Small intestine (tissue), 7 donors: ENCODE measurements around the gene MTMR3. TPM values are rescaled to one million over a fixed set of nuclear protein-coding genes. Genes with fewer than 3 reads are reported as not detected.
A peak's percentile ranks its signal among the peaks of the same experiment; 100 is the strongest.

ENCODE experiments used
- DNase-seq, 2 donors: peaks; one replicate each; pipeline versions ENCODE4 v3.0.0 to v3.0.0-alpha.2; 2013
- FAIRE-seq: peaks from 2 replicates; lab custom pipeline; 2012; peaks lifted over from hg19 to GRCh38; lab: Jason Lieb, UNC
- H3K27ac ChIP-seq, 3 donors: one replicate each; pipeline ENCODE4 v1.5.1; 2013; ENCODE audit warnings: low read length in 2 of 3, mild to moderate bottlenecking in 2 of 3, control low read depth in 1 of 3, inconsistent platforms in 1 of 3, low read depth in 1 of 3, moderate library complexity in 1 of 3
- H3K27me3 ChIP-seq, 3 donors: one replicate each; pipeline ENCODE4 v1.6.1; 2013; ENCODE audit warnings: low read length in 3 of 3, inconsistent platforms in 1 of 3; ENCODE audit not compliant: control insufficient read depth in 3 of 3, insufficient read depth in 3 of 3
- H3K36me3 ChIP-seq, 3 donors: one replicate each; pipeline ENCODE4 v1.6.1; 2013; ENCODE audit warnings: low read length in 3 of 3, inconsistent platforms in 1 of 3, low read depth in 1 of 3, mild to moderate bottlenecking in 1 of 3, moderate library complexity in 1 of 3; ENCODE audit not compliant: control insufficient read depth in 3 of 3, insufficient read depth in 2 of 3
- H3K4me1 ChIP-seq, 3 donors: one replicate each; pipeline ENCODE4 v1.6.1; 2013; ENCODE audit warnings: low read length in 2 of 3, inconsistent platforms in 1 of 3, low read depth in 1 of 3, mild to moderate bottlenecking in 1 of 3, moderate library complexity in 1 of 3; ENCODE audit not compliant: control insufficient read depth in 3 of 3, insufficient read depth in 2 of 3
- H3K4me3 ChIP-seq, 3 donors: one replicate each; pipeline ENCODE4 v1.5.1; 2013; ENCODE audit warnings: low read length in 3 of 3, control low read depth in 1 of 3, inconsistent platforms in 1 of 3, low read depth in 1 of 3, mild to moderate bottlenecking in 1 of 3, moderate library complexity in 1 of 3
- H3K9me3 ChIP-seq, 2 donors: one replicate each; pipeline ENCODE4 v1.6.1; 2013; ENCODE audit warnings: low read depth in 1 of 2, low read length in 1 of 2; ENCODE audit not compliant: control insufficient read depth in 2 of 2, insufficient read depth in 1 of 2
- WGBS, 3 donors: extraction: QIAGEN DNeasy Blood & Tissue Kit; methylation state at CpG; one replicate each; pipeline ENCODE4 v1.1.7; 2013; 5-methylcytosine and 5-hydroxymethylcytosine counted together
- polyA plus RNA-seq, 4 donors: library from polyadenylated mRNA; stranded (reverse) in 3 of 4; unstranded in 1 of 4; fragments of 200-250 nt in 3 of 4; fragments of 120-200 nt in 1 of 4; gene quantifications; one replicate each; pipeline versions ENCODE4 v1.2.1 to v1.2.3, GENCODE V29; 2013
- donor health status: healthy with polysubstance abuse.
- donor health status: control.
- donor health status: control.
- donor health status: Bipolar disorder and iron deficiency.
- donor health status: healthy.

MTMR3 gene
- polyA plus RNA-seq, 4 donors: 9.2 to 31.8 (median 13.1) TPM

- 75 to 81% (median 77%) methylated on average over 4 of the region's 4 CpGs for WGBS, 3 donors
- peaks cover 0 to 2% (median 0%) of the 10 kb centered on the region in 3 donors for H3K36me3 ChIP-seq
- DNase-seq (no peak), FAIRE-seq (no peak)
- peak overlapping the region in 1 of 3 donors; percentile 72 for H3K27ac ChIP-seq
- H3K9me3 ChIP-seq: no peaks in the 10 kb centered on the region
- H3K4me3 ChIP-seq: no peak overlapping the region
- H3K4me1 ChIP-seq: peaks cover 4 to 23% (median 5%) of the 10 kb centered on the region in 3 donors
- H3K27me3 ChIP-seq: no peaks in the 10 kb centered on the region
Measured at GRCh38 chr22:30044881-30045493, 162.0 kb downstream of the MTMR3 start.

GRCh38 chr22:30045494-30045887 lies 162.5 kb downstream of the MTMR3 start:
- H3K9me3 ChIP-seq: no peaks in the 10 kb centered on the region
- FAIRE-seq (no peak), DNase-seq (no peak)
- 73 to 88% (median 74%) methylated on average over 4 of the region's 4 CpGs for WGBS, 3 donors
- no peaks in the 10 kb centered on the region for H3K27me3 ChIP-seq
- peaks cover 4 to 23% (median 5%) of the 10 kb centered on the region in 3 donors for H3K4me1 ChIP-seq
- H3K27ac ChIP-seq: peak overlapping the region in 1 of 3 donors; percentile 72
- H3K36me3 ChIP-seq: peaks cover 0 to 2% (median 0%) of the 10 kb centered on the region in 3 donors
- no peak overlapping the region for H3K4me3 ChIP-seq

DNA sequence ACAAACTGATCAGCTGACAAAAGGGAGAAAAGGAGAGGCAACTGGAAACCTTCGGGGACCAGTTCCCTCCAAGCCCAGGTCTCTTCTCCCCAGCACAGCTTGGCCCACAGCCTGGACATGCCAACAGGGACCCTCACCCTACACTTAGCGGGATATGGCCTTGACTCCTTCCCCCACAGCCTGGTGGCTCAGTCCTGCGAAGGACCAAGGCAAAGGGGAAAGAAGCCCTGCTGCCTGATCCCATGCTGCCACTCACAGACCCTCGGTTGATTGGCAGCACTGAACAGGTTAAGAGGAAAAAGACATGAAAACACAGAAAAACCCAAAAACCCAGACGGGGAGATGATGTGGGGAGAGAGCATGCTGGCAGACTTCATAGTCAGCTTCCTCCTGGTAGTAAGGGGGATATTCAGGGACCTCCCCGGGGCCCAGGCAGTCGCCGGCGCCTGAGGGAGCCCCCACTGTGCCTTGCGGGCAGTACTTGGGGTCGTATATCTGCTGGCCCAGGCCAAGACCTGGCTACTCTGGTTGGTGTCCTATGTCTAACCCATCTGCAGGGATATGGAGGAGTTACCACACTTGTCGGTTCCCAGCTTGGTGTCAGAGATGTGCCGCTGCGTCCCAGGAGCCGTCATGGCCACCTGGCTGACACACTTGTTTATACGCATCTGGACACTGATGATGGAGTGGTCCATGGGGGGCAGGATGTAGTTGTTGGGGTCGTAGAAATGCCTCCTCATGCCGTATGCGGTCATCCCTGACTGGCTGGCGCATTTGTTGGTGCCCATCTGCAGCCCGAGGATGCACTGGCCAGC lies 163.1 kb downstream of the MTMR3 start:
- WGBS, 3 donors: 95 to 98% (median 95%) methylated on average over 21 of the region's 21 CpGs
- no peak for DNase-seq
- peaks cover 0 to 2% (median 0%) of the 10 kb centered on the region in 3 donors for H3K36me3 ChIP-seq
- H3K9me3 ChIP-seq: no peaks in the 10 kb centered on the region
- no peak for FAIRE-seq
- no peak overlapping the region for H3K27ac ChIP-seq
- H3K4me1 ChIP-seq: peaks cover 4 to 23% (median 5%) of the 10 kb centered on the region in 3 donors
- H3K4me3 ChIP-seq: no peak overlapping the region
- H3K27me3 ChIP-seq: no peaks in the 10 kb centered on the region

GRCh38 chr22:30046716-30047363 lies 163.9 kb downstream of the MTMR3 start:
- DNase-seq (no peak), FAIRE-seq (no peak)
- Histone ChIP-seq H3K9me3 (no peaks in the 10 kb centered on the region), H3K4me3 (no peak overlapping the region), H3K27ac (no peak overlapping the region), H3K27me3 (no peaks in the 10 kb centered on the region), H3K4me1 (peaks cover 4 to 23% (median 5%) of the 10 kb centered on the region in 3 donors), H3K36me3 (peaks cover 0 to 2% (median 0%) of the 10 kb centered on the region in 3 donors)
- 76 to 93% (median 80%) methylated on average over 15 of the region's 15 CpGs for WGBS, 3 donors

DNA sequence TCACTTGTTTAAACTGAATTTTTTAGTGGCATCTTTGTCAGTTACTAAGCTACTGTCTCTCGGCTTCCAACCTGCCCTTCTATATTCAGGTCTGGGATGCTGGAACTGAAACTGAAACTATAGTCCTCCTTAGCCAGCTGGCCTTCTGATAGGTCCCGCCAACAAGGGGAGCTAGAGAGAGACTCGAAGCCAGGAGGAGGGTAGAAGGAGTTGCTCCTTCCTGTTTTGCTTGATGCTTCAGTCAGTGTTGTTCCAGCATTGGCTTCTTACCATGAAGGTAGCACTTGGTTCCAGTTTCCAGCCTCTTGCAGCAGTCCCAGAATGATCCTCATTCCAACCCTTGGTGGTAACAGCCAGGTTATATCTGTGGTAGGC lies 164.4 kb downstream of the MTMR3 start:
- Histone ChIP-seq H3K27ac (no peak overlapping the region), H3K36me3 (peaks cover 0 to 2% (median 0%) of the 10 kb centered on the region in 3 donors), H3K9me3 (no peaks in the 10 kb centered on the region), H3K4me1 (peaks cover 4 to 23% (median 5%) of the 10 kb centered on the region in 3 donors), H3K27me3 (no peaks in the 10 kb centered on the region), H3K4me3 (no peak overlapping the region)
- WGBS, 3 donors: 9 to 30% (median 22%) methylated on average over 3 of the region's 3 CpGs
- DNase-seq: peak; percentile 49 to 85
- FAIRE-seq: no peak

- no peaks in the 10 kb centered on the region for H3K9me3 ChIP-seq
- H3K4me1 ChIP-seq: peaks cover 2 to 17% (median 3%) of the 10 kb centered on the region in 3 donors
- peak overlapping the region in 1 of 3 donors; percentile 8 for H3K27ac ChIP-seq
- H3K27me3 ChIP-seq: no peaks in the 10 kb centered on the region
- DNase-seq (peak in 1 of 2 donors; percentile 19), FAIRE-seq (no peak)
- WGBS, 3 donors: 78 to 91% (median 87%) methylated on average over 2 of the region's 2 CpGs
- H3K4me3 ChIP-seq: no peak overlapping the region
- peaks cover 0 to 2% (median 0%) of the 10 kb centered on the region in 3 donors for H3K36me3 ChIP-seq
Measured at GRCh38 chr22:30048681-30049080, 165.7 kb downstream of the MTMR3 start.

DNA sequence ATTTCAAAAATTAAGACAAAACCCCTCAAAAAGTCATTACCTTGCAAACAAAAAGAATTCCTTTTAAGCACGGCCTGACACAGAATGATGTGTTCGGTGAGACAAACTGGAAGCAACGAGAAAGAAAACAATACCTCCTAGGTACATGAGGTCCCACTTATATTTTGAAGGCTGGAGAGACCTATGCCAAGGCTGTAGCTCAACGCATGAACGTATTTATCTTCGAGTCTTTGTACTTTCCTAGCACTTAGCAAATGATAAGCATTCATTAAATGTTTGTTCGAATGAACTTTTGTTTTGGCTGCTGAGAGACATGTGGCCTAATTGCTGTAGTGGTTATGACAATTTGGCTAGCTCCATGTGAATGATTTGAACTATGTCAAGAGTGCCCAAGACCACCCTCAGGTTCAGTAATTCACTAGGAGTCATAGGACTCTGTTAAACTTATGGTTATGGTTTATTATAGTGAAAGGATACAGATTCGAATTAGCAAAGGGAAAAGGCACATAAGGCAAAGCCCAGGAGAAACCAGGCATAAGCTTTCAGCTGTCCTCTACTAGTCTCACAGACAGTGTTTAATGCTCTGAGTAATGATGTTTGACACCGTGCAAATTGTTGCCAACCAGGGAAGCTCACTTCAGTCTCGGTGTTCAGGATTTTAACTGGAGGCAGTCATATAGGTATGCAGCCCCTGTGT lies 171.2 kb downstream of the MTMR3 start:
- FAIRE-seq (no peak), DNase-seq (no peak)
- Histone ChIP-seq H3K27me3 (no peaks in the 10 kb centered on the region), H3K9me3 (peaks cover 0 to 9% of the 10 kb centered on the region in 2 donors), H3K27ac (no peak overlapping the region), H3K4me3 (no peak overlapping the region), H3K36me3 (no peaks in the 10 kb centered on the region), H3K4me1 (peaks cover 0 to 7% (median 0%) of the 10 kb centered on the region in 3 donors)
- WGBS, 3 donors: 74 to 79% (median 77%) methylated on average over 10 of the region's 10 CpGs

DNA sequence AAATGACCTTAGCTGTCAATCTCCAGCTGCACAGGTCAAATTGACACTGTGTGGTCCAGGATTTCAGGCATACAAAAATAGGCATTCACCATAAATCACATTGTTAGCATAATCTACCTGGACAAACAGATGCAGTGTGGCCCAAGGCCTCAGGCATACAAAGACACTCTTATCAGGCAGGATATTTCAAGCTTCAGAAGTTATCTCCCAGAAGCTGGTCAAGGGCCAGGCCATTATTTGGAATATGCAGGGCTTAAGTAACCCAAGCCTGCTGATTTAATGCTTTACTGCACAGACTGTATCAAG lies 171.7 kb downstream of the MTMR3 start:
- DNase-seq (no peak), FAIRE-seq (no peak)
- H3K27ac ChIP-seq: no peak overlapping the region
- H3K4me3 ChIP-seq: no peak overlapping the region
- no peaks in the 10 kb centered on the region for H3K36me3 ChIP-seq
- H3K27me3 ChIP-seq: no peaks in the 10 kb centered on the region
- H3K9me3 ChIP-seq: peaks cover 0 to 9% of the 10 kb centered on the region in 2 donors
- H3K4me1 ChIP-seq: peaks cover 0 to 7% (median 0%) of the 10 kb centered on the region in 3 donors
